GM18517 (cell line): ENCODE results near the gene EMSY.

Experiments
- ATAC-seq: cut with Tn5 transposase; IDR thresholded peaks from one replicate; pipeline ENCODE4 v1.9.1; 2021; ENCODE audit warnings: mild to moderate bottlenecking, moderate library complexity; ENCODE audit not compliant: unreplicated experiment

EMSY gene

DNA sequence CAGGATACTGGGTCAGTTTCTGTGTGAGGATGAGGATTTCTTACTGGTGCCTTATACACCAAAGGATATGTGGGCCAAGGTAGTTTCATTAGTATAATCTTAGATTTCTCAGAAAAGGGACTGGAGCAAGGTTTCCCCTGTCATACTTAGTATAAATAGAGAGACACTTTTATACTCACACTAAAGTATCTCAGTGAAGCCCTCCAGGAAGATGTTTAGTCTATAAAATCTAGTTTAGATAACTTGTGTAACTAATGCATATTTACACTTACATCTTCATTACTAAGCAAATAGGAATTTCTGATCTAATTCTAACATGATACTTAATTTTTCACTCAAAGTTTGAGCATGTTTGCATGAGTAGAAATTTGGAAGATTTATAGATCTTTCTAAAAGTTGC is 11.1 kb downstream of the EMSY start:
- no peak for ATAC-seq

GRCh38 chr11:76456571-76456970 is 11.8 kb downstream of the EMSY start:
- ATAC-seq = no peak

DNA sequence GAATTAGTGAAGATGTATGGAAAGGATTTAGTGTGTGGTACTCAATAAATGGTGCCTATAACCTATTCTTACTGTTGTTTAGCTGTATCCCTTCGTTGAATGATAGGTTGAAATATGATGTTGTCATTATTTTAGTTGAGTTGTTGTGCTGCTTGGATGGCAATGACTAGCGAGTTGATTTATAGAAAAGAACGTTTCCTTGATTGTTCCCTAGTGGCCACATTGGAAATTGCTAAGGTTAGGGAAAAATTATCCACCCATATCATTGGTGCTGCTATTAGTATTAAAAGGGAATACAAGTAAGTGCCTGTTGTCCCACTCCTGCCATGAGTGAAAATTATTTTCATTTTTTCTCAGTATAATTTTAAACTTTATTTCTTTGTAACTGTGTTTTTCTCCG is 14.5 kb downstream of the EMSY start:
- no peak for ATAC-seq

GRCh38 chr11:76459846-76460245 is 15.0 kb downstream of the EMSY start:
- ATAC-seq = no peak

DNA sequence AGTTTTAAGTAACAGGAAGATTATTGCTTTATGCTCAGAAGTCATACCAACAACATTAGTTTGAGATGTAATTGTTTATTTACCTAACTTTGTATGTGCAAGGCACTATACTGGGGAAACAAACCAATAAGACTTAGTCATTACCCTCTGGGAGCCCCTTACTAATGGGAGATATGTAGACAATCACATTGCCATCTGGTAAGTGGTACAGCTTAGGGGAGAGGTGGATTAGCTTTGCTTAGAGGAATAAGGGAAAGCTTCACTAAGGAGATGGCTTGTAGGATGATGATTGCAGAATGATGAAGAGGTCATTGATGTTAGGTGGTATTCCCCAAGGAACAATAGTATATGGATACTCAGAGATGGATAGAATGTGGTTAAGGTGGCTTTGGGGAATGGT is 17.5 kb downstream of the EMSY start:
- ATAC-seq = no peak

GRCh38 chr11:76465701-76466100 is 20.9 kb downstream of the EMSY start:
- no peak for ATAC-seq

DNA sequence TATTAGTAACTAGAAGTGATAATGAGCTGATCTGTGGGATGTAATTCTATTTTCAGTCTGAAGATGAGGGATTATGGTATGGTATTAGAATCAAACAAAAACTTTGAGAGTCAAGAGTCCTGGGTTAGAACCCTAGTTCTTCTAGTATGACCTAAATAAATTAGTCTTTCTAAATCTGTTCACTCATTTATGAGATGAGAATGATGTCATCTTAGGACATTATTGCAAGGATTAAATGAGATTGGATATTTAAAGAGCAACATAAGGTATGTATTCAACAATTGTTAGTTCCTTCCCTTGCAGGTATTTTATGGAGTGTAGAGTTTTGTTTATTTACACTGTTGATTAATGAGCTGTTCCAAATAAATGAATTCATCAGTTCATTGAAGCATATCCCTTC is 21.8 kb downstream of the EMSY start:
- no peak for ATAC-seq

DNA sequence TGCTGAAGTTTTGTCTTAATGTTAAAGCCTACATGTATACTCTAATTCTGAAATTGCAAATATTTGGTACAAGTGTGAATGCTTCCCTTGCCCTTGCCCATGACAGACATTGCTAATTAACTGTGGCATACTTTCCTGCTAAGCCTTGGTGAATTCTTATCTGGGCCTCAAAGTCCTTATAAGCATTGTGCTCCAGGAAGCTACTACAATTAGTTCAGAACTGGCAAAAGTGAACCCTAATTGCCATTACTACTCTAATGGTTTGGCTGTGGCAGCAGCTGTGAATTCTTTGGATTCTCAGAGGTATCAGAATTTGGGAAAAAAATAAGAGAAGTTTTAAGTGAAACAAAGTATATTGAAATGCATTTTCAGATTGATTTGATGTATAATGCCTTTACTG is 24.3 kb downstream of the EMSY start:
- ATAC-seq = no peak

GRCh38 chr11:76471382-76471781 is 26.6 kb downstream of the EMSY start:
- no peak for ATAC-seq

- no peak for ATAC-seq
Measured at GRCh38 chr11:76480241-76480640, 35.4 kb downstream of the EMSY start.

DNA sequence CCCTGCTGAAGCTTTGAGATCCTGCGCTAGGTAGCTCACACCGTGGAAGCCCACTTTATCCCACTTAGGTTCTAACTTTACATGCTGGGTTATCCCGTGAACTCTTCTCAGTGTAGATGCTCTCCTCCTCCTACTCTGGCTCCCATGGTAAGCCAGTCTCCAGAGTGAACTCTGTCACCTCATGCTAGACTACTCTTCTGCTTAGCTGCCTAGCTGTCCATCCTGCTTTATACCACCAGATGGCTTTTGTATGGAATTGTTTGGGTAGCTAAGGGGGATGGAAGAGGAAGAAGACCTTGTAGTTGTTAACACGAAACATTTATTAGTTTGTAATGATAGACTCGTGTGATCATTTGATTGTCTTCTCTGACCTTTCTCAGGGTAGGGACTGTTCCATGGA is 46.8 kb downstream of the EMSY start:
- ATAC-seq = no peak

GRCh38 chr11:76493040-76493439 is 48.2 kb downstream of the EMSY start:
- no peak for ATAC-seq

DNA sequence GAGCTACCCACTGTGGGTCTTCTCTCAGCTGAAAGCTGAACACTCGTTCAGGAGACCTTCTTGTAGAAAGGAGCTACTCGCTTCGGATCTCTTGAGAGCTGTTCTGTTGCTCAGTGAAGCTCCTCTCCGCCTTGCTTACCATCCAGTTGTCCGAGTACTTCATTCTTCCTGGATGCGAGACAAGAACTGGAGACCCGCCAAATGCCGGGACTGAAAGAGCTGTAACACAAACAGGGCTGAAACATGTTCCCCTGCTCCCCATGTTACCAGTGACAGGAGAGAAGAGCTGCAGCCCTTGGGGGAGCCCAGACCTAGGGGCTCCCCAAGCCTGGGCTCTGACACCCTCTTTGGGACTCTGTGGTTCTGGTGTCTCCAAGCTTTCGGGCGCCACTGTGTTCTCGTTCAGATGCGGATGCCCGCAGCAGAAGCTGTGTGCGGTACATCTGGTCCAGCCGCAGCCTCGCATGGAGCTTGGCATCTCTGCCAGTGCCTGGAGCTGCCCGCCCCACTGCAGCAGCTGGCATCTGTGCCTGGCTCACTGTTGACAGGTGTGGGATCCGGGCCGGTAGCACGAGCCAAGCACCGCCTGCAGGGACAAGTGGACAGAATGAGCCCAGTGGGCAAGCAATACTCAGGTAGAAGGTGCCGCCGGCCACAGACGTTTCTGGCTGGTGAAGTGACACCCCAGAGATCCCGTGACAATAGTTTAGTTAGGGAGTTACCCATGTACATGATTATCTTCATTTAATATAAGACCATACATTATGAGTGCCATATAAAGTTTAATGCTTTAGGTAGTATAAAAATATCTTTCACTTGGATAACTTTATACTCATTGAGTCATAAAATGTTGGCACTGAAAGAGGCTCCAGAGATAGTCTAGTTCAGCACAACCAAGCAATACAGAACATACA is 49.1 kb downstream of the EMSY start:
- ATAC-seq = no peak

- no peak for ATAC-seq
Measured at GRCh38 chr11:76495019-76495418, 50.2 kb downstream of the EMSY start.

- no peak for ATAC-seq
Measured at GRCh38 chr11:76496174-76496573, 51.4 kb downstream of the EMSY start.

DNA sequence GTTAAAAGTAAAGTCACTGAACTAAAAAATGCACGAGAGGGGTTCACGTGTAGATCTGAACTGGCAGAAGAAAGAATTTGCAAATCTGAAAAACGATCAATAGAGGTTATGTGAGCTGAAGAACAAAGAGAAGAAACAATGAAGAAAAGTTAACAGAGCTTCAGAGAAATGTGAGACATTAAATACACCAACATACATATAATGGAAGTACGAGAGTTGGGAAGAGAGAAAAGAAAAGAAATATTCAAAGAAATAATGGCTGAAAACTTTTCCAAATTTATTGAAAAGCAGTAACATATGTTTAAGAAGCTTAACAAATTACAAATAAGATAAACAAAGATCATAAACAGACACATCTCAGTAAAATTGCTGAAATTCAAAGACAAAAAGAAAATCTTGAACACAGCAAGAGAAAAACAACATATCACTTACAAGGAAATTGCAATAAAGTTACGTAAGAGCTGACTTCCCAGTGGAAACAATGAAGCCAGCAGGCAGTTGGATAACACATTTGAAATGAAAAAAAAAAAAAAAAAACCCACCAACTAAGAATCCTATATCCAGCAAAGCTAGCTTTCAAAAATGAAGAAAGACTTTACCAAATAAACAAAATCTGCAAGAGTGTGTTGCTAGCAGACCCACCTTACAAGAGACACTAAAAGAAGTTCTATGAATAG is 56.8 kb downstream of the EMSY start:
- ATAC-seq = no peak

- ATAC-seq = no peak
Measured at GRCh38 chr11:76506833-76507232, 62.0 kb downstream of the EMSY start.

DNA sequence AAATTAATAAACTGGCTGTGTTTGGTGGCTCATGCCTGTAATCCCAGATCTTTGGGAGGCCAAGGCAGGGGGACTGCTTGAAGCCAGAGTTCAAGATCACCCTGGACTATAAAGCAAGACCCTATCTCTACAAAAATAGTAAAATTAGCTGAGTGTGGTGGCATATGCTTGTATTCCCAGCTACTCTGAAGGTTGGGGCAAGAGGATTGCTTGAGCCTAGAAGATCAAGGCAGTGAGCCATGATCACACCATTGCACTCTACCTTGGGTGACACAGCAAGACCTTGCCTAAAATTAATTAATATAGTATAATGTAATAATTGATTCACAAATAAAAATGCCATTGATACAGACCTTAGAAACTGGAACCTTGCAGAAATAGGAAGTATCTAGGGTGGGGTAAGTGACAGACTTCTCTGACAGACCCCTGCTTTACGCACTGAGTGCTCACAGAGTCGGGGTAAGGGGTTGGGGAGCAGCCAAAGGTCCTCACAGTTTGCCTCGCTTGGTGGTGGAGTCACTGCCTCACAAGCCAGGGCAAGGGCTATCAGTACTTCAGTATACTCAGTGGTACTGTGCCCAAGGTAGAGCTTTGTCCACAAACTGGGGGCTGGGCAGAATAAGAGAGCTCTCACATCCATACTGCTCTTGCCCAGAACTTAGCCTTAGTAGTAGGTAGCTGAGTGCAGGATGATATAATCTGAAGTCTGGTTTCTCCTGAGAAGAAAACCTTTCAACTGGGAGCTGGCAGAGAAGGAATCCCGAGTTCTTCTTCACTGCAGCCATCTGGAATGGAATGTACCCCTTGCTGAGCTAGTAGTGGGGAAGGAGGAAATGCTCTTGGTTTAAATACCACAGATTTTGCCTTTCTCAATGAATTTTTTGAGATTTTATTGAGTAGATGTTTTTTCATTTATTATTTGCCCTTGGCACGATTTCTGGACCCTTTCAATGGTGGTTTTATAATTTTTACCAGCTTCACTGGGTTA is 65.5 kb downstream of the EMSY start:
- ATAC-seq = no peak

DNA sequence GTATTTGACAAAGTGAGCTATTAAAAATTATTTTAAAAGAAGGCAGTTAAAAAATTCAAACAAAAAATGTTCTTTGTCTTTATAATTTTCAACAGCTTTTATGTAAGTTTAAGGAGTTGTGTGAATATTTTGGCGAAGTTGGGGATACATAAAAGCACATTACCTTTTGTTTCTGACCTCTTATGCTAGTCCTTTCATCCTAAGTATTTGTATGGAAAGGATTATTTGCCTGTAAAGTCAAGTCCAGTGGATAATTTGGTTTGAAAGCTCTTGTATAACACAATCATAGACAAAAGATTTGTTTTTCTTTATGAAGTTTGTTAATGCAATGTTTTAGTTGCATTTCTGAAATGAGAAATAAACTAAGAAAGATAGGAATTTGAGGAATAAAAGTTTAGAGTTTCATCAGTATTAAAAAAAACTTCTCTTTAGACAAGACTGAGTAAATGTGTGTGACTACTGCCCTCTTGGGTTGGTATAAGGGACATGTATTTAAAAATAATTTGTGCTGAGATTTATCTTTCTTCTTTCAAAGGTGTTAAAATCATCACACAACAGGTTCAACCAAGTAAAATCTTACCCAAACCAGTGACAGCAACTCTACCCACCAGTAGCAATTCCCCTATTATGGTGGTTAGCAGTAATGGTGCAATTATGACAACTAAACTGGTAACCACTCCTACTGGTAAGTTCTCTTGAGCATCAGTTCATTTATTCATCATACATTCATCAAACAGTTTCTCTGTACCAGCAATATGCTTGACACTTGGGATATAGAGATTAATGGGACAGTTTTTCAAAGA is 68.2 kb downstream of the EMSY start:
- no peak for ATAC-seq

GRCh38 chr11:76513654-76514034 is 68.8 kb downstream of the EMSY start:
- no peak for ATAC-seq
